GM06990 (cell line): Measurements from ENCODE around the gene ZBTB4.

Experiments used
- DNase-seq: peaks from one replicate; pipeline ENCODE4 v3.0.0-alpha.2; 2011; ENCODE audit not compliant: insufficient read length; ENCODE audit errors: extremely low read depth
- H3K27me3 ChIP-seq: replicated peaks from 2 replicates; pipeline ENCODE4 v1.6.0; 2011; ENCODE audit warnings: low read length; ENCODE audit not compliant: control insufficient read depth, insufficient read depth
- H3K36me3 ChIP-seq: 2 replicates; pipeline ENCODE4 v1.5.1; 2011; ENCODE audit warnings: low read length; ENCODE audit not compliant: control insufficient read depth, insufficient read depth
- H3K4me3 ChIP-seq: replicated peaks from 2 replicates; pipeline ENCODE4 v1.5.1; 2011; ENCODE audit warnings: low read depth, mild to moderate bottlenecking, control low read depth, low read length
- CTCF ChIP-seq: IDR thresholded peaks from 2 replicates; pipeline ENCODE4 v1.5.1; 2011; ENCODE audit warnings: low read length, control low read depth, mild to moderate bottlenecking, inconsistent platforms; ENCODE audit not compliant: insufficient read depth, poor library complexity, severe bottlenecking

Gene ZBTB4

GRCh38 chr17:7497228-7497627, 17.8 kb upstream of the ZBTB4 start:
- no peak for TF ChIP-seq CTCF
- H3K27me3 ChIP-seq: no peaks in the 10 kb centered on the region
- no peak for DNase-seq
- H3K36me3 ChIP-seq: peaks cover 53% of the 10 kb centered on the region
- H3K4me3 ChIP-seq: no peak overlapping the region

- no peaks in the 10 kb centered on the region for H3K27me3 ChIP-seq
- no peak overlapping the region for H3K4me3 ChIP-seq
- H3K36me3 ChIP-seq: peaks cover 47% of the 10 kb centered on the region
- TF ChIP-seq CTCF: no peak
- DNase-seq: no peak
Observed at GRCh38 chr17:7496470-7497183, 17.2 kb upstream of the ZBTB4 start.

GRCh38 chr17:7495906-7496434, 16.5 kb upstream of the ZBTB4 start:
- Histone ChIP-seq H3K36me3 (peaks cover 41% of the 10 kb centered on the region), H3K4me3 (no peak overlapping the region)
- no peak for TF ChIP-seq CTCF

GRCh38 chr17:7493941-7494340, 14.5 kb upstream of the ZBTB4 start:
- DNase-seq: no peak
- Histone ChIP-seq H3K36me3 (peaks cover 31% of the 10 kb centered on the region), H3K4me3 (no peak overlapping the region), H3K27me3 (no peaks in the 10 kb centered on the region)
- no peak for TF ChIP-seq CTCF

More at GRCh38 chr17:7495906-7496434, 16.5 kb upstream of the ZBTB4 start:
- H3K27me3 ChIP-seq: no peaks in the 10 kb centered on the region
- no peak for DNase-seq

GRCh38 chr17:7491583-7491982, 12.2 kb upstream of the ZBTB4 start:
- no peak overlapping the region for H3K4me3 ChIP-seq
- H3K36me3 ChIP-seq: peaks cover 14% of the 10 kb centered on the region

More at GRCh38 chr17:7491583-7491982, 12.2 kb upstream of the ZBTB4 start:
- TF ChIP-seq CTCF: no peak
- DNase-seq: no peak
- no peaks in the 10 kb centered on the region for H3K27me3 ChIP-seq
